ENCODE data around the gene FRMD4A. TPM values are rescaled to one million over a fixed set of nuclear protein-coding genes. Genes with fewer than 3 reads are reported as not detected.

Gene FRMD4A
- polyA plus RNA-seq, 1 of the 3 experiments (the other 2 are of a cell fraction), result 37.7 TPM

DNA sequence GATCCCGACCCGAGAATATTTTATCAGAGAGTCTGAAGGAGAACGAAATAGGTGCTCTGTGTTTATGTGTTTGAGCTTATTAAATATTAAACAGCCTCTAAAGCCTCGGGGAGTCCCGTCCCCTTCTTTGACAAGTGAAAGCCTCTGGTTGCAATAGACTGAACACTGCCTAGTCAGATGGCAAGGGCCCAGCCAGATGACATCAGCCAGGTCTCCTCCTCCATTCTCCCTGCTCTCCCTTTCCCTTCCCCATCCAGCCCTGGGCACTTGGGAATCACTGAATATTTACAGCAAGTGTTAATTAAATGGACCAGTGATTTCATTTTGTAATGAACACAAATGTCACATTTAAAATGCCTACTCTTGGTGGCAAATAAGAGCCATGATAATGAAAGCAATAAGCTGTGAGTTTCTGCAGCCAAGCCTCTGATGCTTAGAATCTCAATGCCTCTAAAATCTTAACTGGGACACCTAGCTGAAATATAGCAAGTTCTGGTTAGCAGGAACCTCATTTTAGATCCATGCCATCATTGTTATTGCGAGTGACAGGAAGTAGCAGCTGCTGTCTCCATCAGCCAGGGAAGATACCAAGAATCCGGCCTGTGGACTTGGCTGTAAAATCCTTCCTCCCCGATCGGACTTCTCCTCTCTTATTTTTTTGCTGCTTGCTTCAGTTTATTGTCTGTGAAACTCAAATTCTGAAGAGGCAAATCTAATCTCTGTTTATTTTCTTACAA is 541.8 kb downstream of the FRMD4A start:
- TF ChIP-seq RCOR1 (IDR thresholded peaks at IDR 0.05; ENCODE audit: low read length), result no peak
- TF ChIP-seq JUND (IDR thresholded peaks at IDR 0.05), result 0 out of 2 replicates have a peak, but pooled peaks have one; percentile 7
- DNase-seq, result no peak
- H3K36me3 ChIP-seq (replicated peaks in 1 of 2; ENCODE audit: control insufficient read depth in 1 of 2, insufficient read depth in 2 of 2, low read length in 1 of 2), result peaks cover 10 to 13% of the 10 kb centered on the region in 2 experiments
- H4K20me1 ChIP-seq (ENCODE audit: insufficient read depth), result no peaks in the 10 kb centered on the region
- H3K4me1 ChIP-seq (ENCODE audit: control insufficient read depth in 1 of 2, insufficient read depth in 2 of 2, low read depth in 1 of 2, low read length in 1 of 2), result peaks cover 24 to 42% of the 10 kb centered on the region in 2 experiments
- no peaks in the 10 kb centered on the region for H3K9me2 ChIP-seq
- WGBS (ENCODE audit: low lambda C conversion rate), result 85% methylated on average over 9 of the region's 9 CpGs
- CTCF ChIA-PET, result interaction anchor here (0.8 to 6.2 kb wide), 13 partner anchors 8 to 690 kb away, joined by 3 to 66 read pairs (median 3); no protein-coding TSS in a partner anchor
- H3K27ac ChIP-seq (ENCODE audit: low read depth in 2 of 2, low read length in 1 of 2), result peak overlapping the region; percentile 51 to 71
- H3K9me3 ChIP-seq, result no peaks in the 10 kb centered on the region
- no peak overlapping the region for H3K4me3 ChIP-seq (ENCODE audit: low read depth in 2 of 2, low read length in 1 of 2)
- no peak overlapping the region for H2AFZ ChIP-seq (ENCODE audit: low read depth)
- H3K79me2 ChIP-seq (ENCODE audit: insufficient read depth), result peaks cover 31% of the 10 kb centered on the region; the same call in 1 of the 2 replicates
- H3F3A ChIP-seq (replicated peaks; ENCODE audit: insufficient read depth), result peaks cover 32% of the 10 kb centered on the region
- POLR2A ChIA-PET, result no interaction called here
- peak overlapping the region; percentile 32; the same call in 1 of the 2 replicates for H3K9ac ChIP-seq
- peak overlapping the region; percentile 22; the same call in 1 of the 2 replicates for H3K4me2 ChIP-seq
- H3K27me3 ChIP-seq (ENCODE audit: insufficient read depth), result no peaks in the 10 kb centered on the region

DNA sequence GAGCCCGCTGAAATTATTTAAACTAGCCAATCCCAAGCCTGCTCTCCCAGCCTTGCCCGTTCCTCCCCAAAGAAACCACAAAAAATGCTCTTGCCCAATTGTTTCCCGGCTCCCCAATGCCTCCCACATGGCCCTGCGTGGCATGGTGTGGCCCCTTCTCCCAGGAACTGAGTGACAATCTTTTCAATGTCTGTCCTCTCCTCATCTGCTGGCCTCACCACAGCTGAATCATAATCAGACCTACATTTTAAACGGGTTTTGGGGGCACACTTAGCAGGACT is 542.5 kb downstream of the FRMD4A start:
- Histone ChIP-seq H3K79me2 (ENCODE audit: insufficient read depth) (peaks cover 33% of the 10 kb centered on the region; the same call in 1 of the 2 replicates), H3K4me1 (ENCODE audit: control insufficient read depth in 1 of 2, insufficient read depth in 2 of 2, low read depth in 1 of 2, low read length in 1 of 2) (peaks cover 24 to 42% of the 10 kb centered on the region in 2 experiments), H2AFZ (ENCODE audit: low read depth) (no peak overlapping the region), H3K27ac (ENCODE audit: low read depth in 2 of 2, low read length in 1 of 2) (peak overlapping the region; percentile 5 to 71; a peak in 2 of 4 replicates), H3K36me3 (replicated peaks in 1 of 2; ENCODE audit: control insufficient read depth in 1 of 2, insufficient read depth in 2 of 2, low read length in 1 of 2) (peaks cover 7 to 8% of the 10 kb centered on the region in 2 experiments), H3K9ac (peak overlapping the region; percentile 32; the same call in 1 of the 2 replicates), H3F3A (replicated peaks; ENCODE audit: insufficient read depth) (peaks cover 32% of the 10 kb centered on the region), H3K4me2 (peak overlapping the region; percentile 22; the same call in 1 of the 2 replicates), H3K9me3 (no peaks in the 10 kb centered on the region), H3K27me3 (ENCODE audit: insufficient read depth) (no peaks in the 10 kb centered on the region), H3K9me2 (no peaks in the 10 kb centered on the region), H4K20me1 (ENCODE audit: insufficient read depth) (no peaks in the 10 kb centered on the region), H3K4me3 (ENCODE audit: low read depth in 2 of 2, low read length in 1 of 2) (no peak overlapping the region)
- DNase-seq, result no peak
- no peak for TF ChIP-seq GABPA (IDR thresholded peaks at IDR 0.05; ENCODE audit: low read depth)
- TF ChIP-seq FOSL2 (IDR thresholded peaks at IDR 0.05; ENCODE audit: borderline replicate concordance, low read depth), result no peak
- no peak for TF ChIP-seq SIN3A (IDR thresholded peaks at IDR 0.05; ENCODE audit: borderline replicate concordance, low read depth, low read length)
- no peak for TF ChIP-seq NRF1 (IDR thresholded peaks at IDR 0.05; ENCODE audit: low read depth, low read length)
- no peak for TF ChIP-seq MXI1 (IDR thresholded peaks at IDR 0.05; ENCODE audit: low read depth, low read length)
- TF ChIP-seq, protein P1, sequence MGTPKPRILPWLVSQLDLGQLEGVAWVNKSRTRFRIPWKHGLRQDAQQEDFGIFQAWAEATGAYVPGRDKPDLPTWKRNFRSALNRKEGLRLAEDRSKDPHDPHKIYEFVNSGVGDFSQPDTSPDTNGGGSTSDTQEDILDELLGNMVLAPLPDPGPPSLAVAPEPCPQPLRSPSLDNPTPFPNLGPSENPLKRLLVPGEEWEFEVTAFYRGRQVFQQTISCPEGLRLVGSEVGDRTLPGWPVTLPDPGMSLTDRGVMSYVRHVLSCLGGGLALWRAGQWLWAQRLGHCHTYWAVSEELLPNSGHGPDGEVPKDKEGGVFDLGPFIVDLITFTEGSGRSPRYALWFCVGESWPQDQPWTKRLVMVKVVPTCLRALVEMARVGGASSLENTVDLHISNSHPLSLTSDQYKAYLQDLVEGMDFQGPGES (IDR thresholded peaks at IDR 0.05; ENCODE audit: low read depth, low read length), result no peak
- TF ChIP-seq TCF12 (IDR thresholded peaks at IDR 0.05), result no peak
- TF ChIP-seq ELF1 (IDR thresholded peaks at IDR 0.05), result no peak
- no peak for TF ChIP-seq FOXM1 (IDR thresholded peaks at IDR 0.05; ENCODE audit: low read depth)
- no peak for TF ChIP-seq GATA2 (CRISPR knock-in tag; IDR thresholded peaks at IDR 0.05)
- TF ChIP-seq, protein P2, sequence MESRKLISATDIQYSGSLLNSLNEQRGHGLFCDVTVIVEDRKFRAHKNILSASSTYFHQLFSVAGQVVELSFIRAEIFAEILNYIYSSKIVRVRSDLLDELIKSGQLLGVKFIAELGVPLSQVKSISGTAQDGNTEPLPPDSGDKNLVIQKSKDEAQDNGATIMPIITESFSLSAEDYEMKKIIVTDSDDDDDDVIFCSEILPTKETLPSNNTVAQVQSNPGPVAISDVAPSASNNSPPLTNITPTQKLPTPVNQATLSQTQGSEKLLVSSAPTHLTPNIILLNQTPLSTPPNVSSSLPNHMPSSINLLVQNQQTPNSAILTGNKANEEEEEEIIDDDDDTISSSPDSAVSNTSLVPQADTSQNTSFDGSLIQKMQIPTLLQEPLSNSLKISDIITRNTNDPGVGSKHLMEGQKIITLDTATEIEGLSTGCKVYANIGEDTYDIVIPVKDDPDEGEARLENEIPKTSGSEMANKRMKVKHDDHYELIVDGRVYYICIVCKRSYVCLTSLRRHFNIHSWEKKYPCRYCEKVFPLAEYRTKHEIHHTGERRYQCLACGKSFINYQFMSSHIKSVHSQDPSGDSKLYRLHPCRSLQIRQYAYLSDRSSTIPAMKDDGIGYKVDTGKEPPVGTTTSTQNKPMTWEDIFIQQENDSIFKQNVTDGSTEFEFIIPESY (IDR thresholded peaks at IDR 0.05; ENCODE audit: borderline replicate concordance, low read depth), result no peak
- TF ChIP-seq RXRA (IDR thresholded peaks at IDR 0.05; ENCODE audit: borderline replicate concordance, low read depth), result no peak
- TF ChIP-seq EP300 (IDR thresholded peaks at IDR 0.05; ENCODE audit: borderline replicate concordance in 1 of 2, low read depth in 1 of 2, low read length in 1 of 2), result no peak
- TF ChIP-seq, protein P3, sequence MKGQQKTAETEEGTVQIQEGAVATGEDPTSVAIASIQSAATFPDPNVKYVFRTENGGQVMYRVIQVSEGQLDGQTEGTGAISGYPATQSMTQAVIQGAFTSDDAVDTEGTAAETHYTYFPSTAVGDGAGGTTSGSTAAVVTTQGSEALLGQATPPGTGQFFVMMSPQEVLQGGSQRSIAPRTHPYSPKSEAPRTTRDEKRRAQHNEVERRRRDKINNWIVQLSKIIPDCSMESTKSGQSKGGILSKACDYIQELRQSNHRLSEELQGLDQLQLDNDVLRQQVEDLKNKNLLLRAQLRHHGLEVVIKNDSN (IDR thresholded peaks at IDR 0.05; ENCODE audit: borderline replicate concordance, low read depth), result no peak
- TF ChIP-seq NFIC (IDR thresholded peaks at IDR 0.05; ENCODE audit: borderline replicate concordance), result no peak
- no peak for TF ChIP-seq YY1 (IDR thresholded peaks at IDR 0.05; ENCODE audit: low read depth)
- no peak for TF ChIP-seq CHD2 (IDR thresholded peaks at IDR 0.05; ENCODE audit: low read length, partially characterized antibody)
- 65% methylated on average over 5 of the region's 5 CpGs for WGBS (ENCODE audit: low lambda C conversion rate)
- ChIA-PET CTCF (interaction anchor here (0.9 to 6.2 kb wide), 10 partner anchors 8 to 314 kb away, joined by 3 to 66 read pairs (median 4); no protein-coding TSS in a partner anchor), POLR2A (no interaction called here)
